H9 (cell line): ENCODE measurements around the gene C19orf85. TPM values are rescaled to one million over a fixed set of nuclear protein-coding genes. Genes with fewer than 3 reads are reported as not detected.
A peak's percentile ranks its signal among the peaks of the same experiment; 100 is the strongest.

Experiments used
- DNase-seq: peaks from one replicate; pipeline ENCODE4 v3.0.0-alpha.2; 2017
- H2AFZ ChIP-seq: one replicate; pipeline ENCODE4 v1.6.1; 2013; ENCODE audit warnings: mild to moderate bottlenecking, low read length, control low read depth, moderate library complexity
- H2AK5ac ChIP-seq: 2 replicates; pipeline ENCODE4 v1.6.1; 2013; ENCODE audit warnings: low read length, control low read depth, mixed read lengths; ENCODE audit not compliant: insufficient read length
- H2BK120ac ChIP-seq: one replicate; pipeline ENCODE4 v1.6.1; 2013; ENCODE audit warnings: low read depth, mild to moderate bottlenecking, low read length, control low read depth, inconsistent platforms; ENCODE audit not compliant: poor library complexity, severe bottlenecking
- H2BK12ac ChIP-seq: 2 replicates; pipeline ENCODE4 v1.6.1; 2013; ENCODE audit warnings: low read length, control low read depth, mixed read lengths, low read depth; ENCODE audit not compliant: insufficient read length
- H2BK15ac ChIP-seq: 2 replicates; pipeline ENCODE4 v1.6.1; 2013; ENCODE audit warnings: low read depth, low read length, control low read depth
- H2BK20ac ChIP-seq: one replicate; pipeline ENCODE4 v1.6.1; 2013; ENCODE audit warnings: low read depth, mild to moderate bottlenecking, low read length, control low read depth, inconsistent platforms; ENCODE audit not compliant: poor library complexity, severe bottlenecking
- H2BK5ac ChIP-seq: 2 replicates; pipeline ENCODE4 v1.6.1; 2013; ENCODE audit warnings: low read length, control low read depth, mixed read lengths; ENCODE audit not compliant: insufficient read length
- H3K14ac ChIP-seq: 2 replicates; pipeline ENCODE4 v1.6.1; 2013; ENCODE audit warnings: low read length, control low read depth; ENCODE audit not compliant: insufficient read depth
- H3K18ac ChIP-seq: 2 replicates; pipeline ENCODE4 v1.6.1; 2013; ENCODE audit warnings: low read depth, mild to moderate bottlenecking, mixed read lengths, low read length, control low read depth; ENCODE audit not compliant: insufficient read length
- H3K23ac ChIP-seq: 2 replicates; pipeline ENCODE4 v1.6.1; 2013; ENCODE audit warnings: low read length, control low read depth, mixed read lengths, low read depth; ENCODE audit not compliant: insufficient read length
- H3K23me2 ChIP-seq: 2 replicates; pipeline ENCODE4 v1.6.1; 2013; ENCODE audit warnings: low read depth, mild to moderate bottlenecking, mixed read lengths, low read length, control low read depth; ENCODE audit not compliant: insufficient read length, poor library complexity, severe bottlenecking
- H3K27ac ChIP-seq: 2 replicates; pipeline ENCODE4 v1.5.1; 2013; ENCODE audit warnings: low read length, control low read depth, mixed read lengths, low read depth; ENCODE audit not compliant: insufficient read length
- H3K27me3 ChIP-seq: 2 replicates; pipeline ENCODE4 v1.6.1; 2013; ENCODE audit warnings: low read length, control low read depth, inconsistent platforms; ENCODE audit not compliant: insufficient read depth
- H3K4ac ChIP-seq: 2 replicates; pipeline ENCODE4 v1.6.1; 2013; ENCODE audit warnings: low read depth, mild to moderate bottlenecking, control low read depth, inconsistent platforms, low read length, moderate library complexity
- H3K4me1 ChIP-seq: 2 replicates; pipeline ENCODE4 v1.6.1; 2013; ENCODE audit warnings: low read length, control low read depth, inconsistent platforms; ENCODE audit not compliant: insufficient read depth
- H3K4me2 ChIP-seq: 2 replicates; pipeline ENCODE4 v1.6.1; 2013; ENCODE audit warnings: low read length, control low read depth, mixed read lengths; ENCODE audit not compliant: insufficient read length, insufficient read depth
- H3K56ac ChIP-seq: 2 replicates; pipeline ENCODE4 v1.6.1; 2013; ENCODE audit warnings: low read depth, mild to moderate bottlenecking, mixed read lengths, low read length, control low read depth; ENCODE audit not compliant: insufficient read length
- H3K79me1 ChIP-seq: 2 replicates; pipeline ENCODE4 v1.6.1; 2013; ENCODE audit warnings: low read depth, mild to moderate bottlenecking, moderate library complexity, low read length, control low read depth, inconsistent platforms; ENCODE audit not compliant: insufficient read depth, poor library complexity, severe bottlenecking
- H3K79me2 ChIP-seq: 2 replicates; pipeline ENCODE4 v1.6.1; 2013; ENCODE audit warnings: low read length, control low read depth, inconsistent platforms; ENCODE audit not compliant: insufficient read depth
- H3K9ac ChIP-seq: 2 replicates; pipeline ENCODE4 v1.6.1; 2013; ENCODE audit warnings: low read length, control low read depth, mixed read lengths; ENCODE audit not compliant: insufficient read length; ENCODE audit errors: extremely low read depth
- H3K9me3 ChIP-seq: one replicate; pipeline ENCODE4 v1.6.1; 2013; ENCODE audit warnings: low read depth, low read length, inconsistent platforms; ENCODE audit not compliant: control insufficient read depth
- H3T11ph ChIP-seq: one replicate; pipeline ENCODE4 v1.6.1; 2013; ENCODE audit warnings: mild to moderate bottlenecking, low read length, control low read depth, inconsistent platforms
- H4K20me1 ChIP-seq: one replicate; pipeline ENCODE4 v1.6.1; 2013; ENCODE audit not compliant: control insufficient read depth, insufficient read length, insufficient read depth
- H4K5ac ChIP-seq: 2 replicates; pipeline ENCODE4 v1.6.1; 2013; ENCODE audit warnings: low read depth, mild to moderate bottlenecking, mixed read lengths, low read length, control low read depth; ENCODE audit not compliant: insufficient read length
- H4K8ac ChIP-seq: replicated peaks from 2 replicates; pipeline ENCODE4 v1.6.1; 2013; ENCODE audit warnings: low read length, control low read depth, mixed read lengths, low read depth; ENCODE audit not compliant: insufficient read length
- H4K91ac ChIP-seq: 2 replicates; pipeline ENCODE4 v1.6.1; 2013; ENCODE audit warnings: low read depth, mild to moderate bottlenecking, moderate library complexity, mixed read lengths, low read length, control low read depth; ENCODE audit not compliant: insufficient read length
- H3K27ac Mint-ChIP-seq, 3 experiments: 2 replicates in 2 of 3; 3 replicates in 1 of 3; pipeline ENCODE4 v1.8.0; 2020 to 2021; ENCODE audit warnings: mixed read lengths in 3 of 3, mild to moderate bottlenecking in 1 of 3, moderate library complexity in 1 of 3
- H3K27me3 Mint-ChIP-seq: 2 replicates; pipeline ENCODE4 v1.8.0; 2021; ENCODE audit warnings: low read depth, mild to moderate bottlenecking, moderate library complexity, mixed read lengths
- H3K36me3 Mint-ChIP-seq, 3 experiments: 2 replicates in 2 of 3; 3 replicates in 1 of 3; pipeline ENCODE4 v1.8.0; 2020 to 2021; ENCODE audit warnings: low read depth in 3 of 3, mixed read lengths in 3 of 3; ENCODE audit not compliant: insufficient read depth in 1 of 3
- H3K4me1 Mint-ChIP-seq, 2 experiments: 2 replicates each; pipeline ENCODE4 v1.8.0; 2020; ENCODE audit warnings: mixed read lengths in 2 of 2
- H3K4me3 Mint-ChIP-seq, 2 experiments: 2 replicates in 1 of 2; 3 replicates in 1 of 2; pipeline ENCODE4 v1.8.0; 2020 to 2021; ENCODE audit warnings: mild to moderate bottlenecking in 2 of 2, mixed read lengths in 2 of 2, moderate library complexity in 1 of 2
- H3K9me3 Mint-ChIP-seq, 2 experiments: 2 replicates in 1 of 2; 3 replicates in 1 of 2; pipeline ENCODE4 v1.8.0; 2020; ENCODE audit warnings: mild to moderate bottlenecking in 2 of 2, mixed read lengths in 2 of 2, moderate library complexity in 1 of 2
- WGBS: extraction: QIAGEN DNeasy Blood & Tissue Kit; methylation state at CpG from one replicate; pipeline ENCODE4 v1.1.7; 2013; ENCODE audit warnings: missing lambda C conversion rate, low lambda C conversion rate, mixed read lengths; ENCODE audit not compliant: insufficient read length; ENCODE audit errors: extremely low coverage; 5-methylcytosine and 5-hydroxymethylcytosine counted together
- total RNA-seq: library from RNA; stranded (reverse); gene quantifications from 2 replicates; pipeline ENCODE4 v1.2.1, GENCODE V29; 2021
- TF ChIP-seq, protein P1 (sequence below): fragments of 200-600 bp; sonication (generic); conservative IDR thresholded peaks from 3 replicates; pipeline ENCODE4 v1.8.0; 2021; ENCODE audit warnings: antibody characterized with exemption, mild to moderate bottlenecking

C19orf85 gene
- total RNA-seq, 1 experiment from 2014 or later = 1.2 TPM

DNA sequence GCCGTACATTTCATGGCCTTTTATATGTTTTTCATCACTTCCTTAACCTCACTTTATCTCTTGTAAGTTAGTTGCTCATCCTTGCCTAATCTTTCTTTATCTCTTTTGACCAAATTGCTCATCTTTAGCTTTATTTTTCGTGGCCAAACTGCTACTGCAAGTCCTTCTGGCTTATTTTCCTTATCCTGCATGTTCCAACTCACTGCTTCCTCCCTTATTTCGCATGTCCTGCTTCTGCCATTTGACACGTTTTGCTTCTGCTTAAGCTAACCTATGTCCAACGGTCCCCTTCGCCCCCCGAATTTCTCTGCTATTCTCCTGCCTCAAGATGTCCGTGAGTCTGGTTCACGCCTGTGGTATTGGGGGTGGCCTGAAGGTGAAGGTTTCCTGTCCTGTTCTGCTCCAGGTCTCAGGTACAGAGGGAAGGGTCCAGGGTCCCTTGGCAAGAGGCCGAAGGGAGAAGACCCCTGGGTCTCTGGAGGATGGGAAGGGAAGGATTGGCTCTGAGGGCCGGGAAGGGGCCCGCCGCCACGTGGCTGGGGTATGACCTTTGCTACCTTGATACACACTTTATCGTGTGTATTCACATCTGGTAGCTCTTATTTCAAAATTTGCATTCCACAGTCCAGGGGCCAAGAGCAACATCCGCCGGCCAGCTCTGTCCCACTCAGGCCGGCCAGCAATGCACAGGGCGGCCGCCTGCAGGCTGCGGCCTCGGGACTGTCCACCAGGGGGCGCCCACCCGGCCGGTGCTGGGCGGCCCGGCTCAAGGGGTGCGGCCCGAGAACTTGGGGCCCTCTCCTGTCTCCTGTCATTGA is 2.9 kb upstream of the C19orf85 start:
- Histone ChIP-seq H4K91ac (no peak overlapping the region), H2BK20ac (no peak overlapping the region), H3K23ac (no peak overlapping the region), H2BK12ac (no peak overlapping the region), H2AK5ac (no peak overlapping the region), H3K4me2 (no peak overlapping the region), H2AFZ (no peak overlapping the region), H3K27me3 (no peaks in the 10 kb centered on the region), H2BK120ac (no peak overlapping the region), H4K8ac (no peak overlapping the region), H3K18ac (no peak overlapping the region), H2BK5ac (no peak overlapping the region), H3K14ac (no peak overlapping the region), H3K9ac (no peak overlapping the region), H3K79me2 (no peaks in the 10 kb centered on the region), H3K4ac (no peak overlapping the region), H2BK15ac (no peak overlapping the region), H4K20me1 (no peaks in the 10 kb centered on the region), H3T11ph (no peak overlapping the region), H4K5ac (no peak overlapping the region), H3K79me1 (no peaks in the 10 kb centered on the region), H3K4me1 (no peaks in the 10 kb centered on the region; the same call in 1 of the 2 replicates), H3K27ac (no peak overlapping the region), H3K56ac (no peak overlapping the region), H3K9me3 (no peaks in the 10 kb centered on the region), H3K23me2 (no peaks in the 10 kb centered on the region)
- H3K9me3 Mint-ChIP-seq = no peaks in the 10 kb centered on the region; a peak in 1 of 5 replicates
- no CpG with 5 or more reads among the region's 29 CpGs for WGBS
- peak overlapping the region in 1 of 3 experiments; percentile 12; a peak in 1 of 7 replicates for H3K27ac Mint-ChIP-seq
- peaks cover 14 to 17% of the 10 kb centered on the region in 2 experiments for H3K4me1 Mint-ChIP-seq
- TF ChIP-seq, protein P1, sequence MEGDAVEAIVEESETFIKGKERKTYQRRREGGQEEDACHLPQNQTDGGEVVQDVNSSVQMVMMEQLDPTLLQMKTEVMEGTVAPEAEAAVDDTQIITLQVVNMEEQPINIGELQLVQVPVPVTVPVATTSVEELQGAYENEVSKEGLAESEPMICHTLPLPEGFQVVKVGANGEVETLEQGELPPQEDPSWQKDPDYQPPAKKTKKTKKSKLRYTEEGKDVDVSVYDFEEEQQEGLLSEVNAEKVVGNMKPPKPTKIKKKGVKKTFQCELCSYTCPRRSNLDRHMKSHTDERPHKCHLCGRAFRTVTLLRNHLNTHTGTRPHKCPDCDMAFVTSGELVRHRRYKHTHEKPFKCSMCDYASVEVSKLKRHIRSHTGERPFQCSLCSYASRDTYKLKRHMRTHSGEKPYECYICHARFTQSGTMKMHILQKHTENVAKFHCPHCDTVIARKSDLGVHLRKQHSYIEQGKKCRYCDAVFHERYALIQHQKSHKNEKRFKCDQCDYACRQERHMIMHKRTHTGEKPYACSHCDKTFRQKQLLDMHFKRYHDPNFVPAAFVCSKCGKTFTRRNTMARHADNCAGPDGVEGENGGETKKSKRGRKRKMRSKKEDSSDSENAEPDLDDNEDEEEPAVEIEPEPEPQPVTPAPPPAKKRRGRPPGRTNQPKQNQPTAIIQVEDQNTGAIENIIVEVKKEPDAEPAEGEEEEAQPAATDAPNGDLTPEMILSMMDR = peak; percentile 100
- DNase-seq = peak; percentile 67
- peaks cover 13% of the 10 kb centered on the region for H3K27me3 Mint-ChIP-seq
- no peak overlapping the region; a peak in 1 of 5 replicates for H3K4me3 Mint-ChIP-seq
- H3K36me3 Mint-ChIP-seq = no peaks in the 10 kb centered on the region; a peak in 1 of 7 replicates
